Activated T-cell treated with anti-CD3 and anti-CD28 coated beads for 48 hours (primary cell): ENCODE results near the gene ADRA2C.

Source experiments
- DNase-seq: peaks from one replicate; pipeline ENCODE4 v3.0.0-alpha.2; 2020; ENCODE audit warnings: low read depth

Gene ADRA2C

GRCh38 chr4:3766036-3766784, at the start of gene ADRA2C:
TSS of gene ADRA2C (plus strand) at chr4:3766385. CDS start at chr4:3766607, 222 bp downstream.
- no peak for DNase-seq

GRCh38 chr4:3716631-3717235, 49.5 kb upstream of the ADRA2C start:
- DNase-seq, result no peak

GRCh38 chr4:3717241-3717640, 48.9 kb upstream of the ADRA2C start:
- no peak for DNase-seq

GRCh38 chr4:3718462-3718861, 47.7 kb upstream of the ADRA2C start:
- no peak for DNase-seq

GRCh38 chr4:3719191-3719590, 47.0 kb upstream of the ADRA2C start:
- no peak for DNase-seq

GRCh38 chr4:3719836-3720235, 46.3 kb upstream of the ADRA2C start:
- DNase-seq, result no peak

GRCh38 chr4:3720466-3720865, 45.7 kb upstream of the ADRA2C start:
- DNase-seq, result no peak

GRCh38 chr4:3721186-3721585, 45.0 kb upstream of the ADRA2C start:
- no peak for DNase-seq

- DNase-seq, result no peak
These were observed 44.6 kb upstream of the ADRA2C start for GRCh38 chr4:3721627-3722026.

- DNase-seq, result no peak
These were observed 43.5 kb upstream of the ADRA2C start for GRCh38 chr4:3722446-3723231.

- no peak for DNase-seq
These were observed 42.9 kb upstream of the ADRA2C start for GRCh38 chr4:3723232-3723642.

- DNase-seq, result no peak
These were observed 41.6 kb upstream of the ADRA2C start for GRCh38 chr4:3724319-3725231.

GRCh38 chr4:3725936-3726870, 40.0 kb upstream of the ADRA2C start:
- DNase-seq, result no peak

- no peak for DNase-seq
These were observed 38.2 kb upstream of the ADRA2C start for GRCh38 chr4:3727847-3728469.

GRCh38 chr4:3729188-3729881, 36.9 kb upstream of the ADRA2C start:
- DNase-seq, result no peak

- DNase-seq, result no peak
These were observed 36.3 kb upstream of the ADRA2C start for GRCh38 chr4:3729882-3730226.

GRCh38 chr4:3730422-3731190, 35.6 kb upstream of the ADRA2C start:
- no peak for DNase-seq

GRCh38 chr4:3732076-3733028, 33.8 kb upstream of the ADRA2C start:
- no peak for DNase-seq
